ENCODE data around the gene HNRNPUL2. TPM values are rescaled to one million over a fixed set of nuclear protein-coding genes. Genes with fewer than 3 reads are reported as not detected.

The HNRNPUL2 gene
- total and polyA plus RNA-seq, 9 of the 15 experiments (the other 6 are each of a cell fraction or from before 2014, with no cell fraction given) = 0.89 to 44.3 (median 15.2) TPM

- TF ChIP-seq PATZ1 (CRISPR knock-in tag; IDR thresholded peaks at IDR 0.05; ENCODE audit: borderline replicate concordance) = no peak
- TF ChIP-seq BMI1 (IDR thresholded peaks at IDR 0.05; ENCODE audit: low read length) = no peak
- TF ChIP-seq ZNF764 (CRISPR knock-in tag; IDR thresholded peaks at IDR 0.05; ENCODE audit: low read depth) = no peak
- TF ChIP-seq RFX7 (CRISPR knock-in tag; IDR thresholded peaks at IDR 0.05) = no peak
- TF ChIP-seq USF2 (CRISPR knock-in tag; IDR thresholded peaks at IDR 0.05) = no peak
- no peak for TF ChIP-seq HDAC8 (tag; IDR thresholded peaks at IDR 0.05)
- peak in 1 of 2 experiments; percentile 4; a peak in 1 of 4 replicates for TF ChIP-seq RCOR1 (IDR thresholded peaks at IDR 0.05; ENCODE audit: borderline replicate concordance in 1 of 2, low read depth in 2 of 2, low read length in 2 of 2)
- TF ChIP-seq, protein P1, sequence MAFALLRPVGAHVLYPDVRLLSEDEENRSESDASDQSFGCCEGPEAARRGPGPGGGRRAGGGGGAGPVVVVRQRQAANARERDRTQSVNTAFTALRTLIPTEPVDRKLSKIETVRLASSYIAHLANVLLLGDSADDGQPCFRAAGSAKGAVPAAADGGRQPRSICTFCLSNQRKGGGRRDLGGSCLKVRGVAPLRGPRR (CRISPR knock-in tag; IDR thresholded peaks at IDR 0.05) = no peak
- TF ChIP-seq KLF1 (tag; IDR thresholded peaks at IDR 0.05) = no peak
- TF ChIP-seq TOE1 (IDR thresholded peaks at IDR 0.05; ENCODE audit: borderline replicate concordance) = no peak
- no peak for TF ChIP-seq TOE1 (CRISPR knock-in tag; IDR thresholded peaks at IDR 0.05; ENCODE audit: borderline replicate concordance, low read depth)
- no peak for TF ChIP-seq SAFB2 (IDR thresholded peaks at IDR 0.05; ENCODE audit: borderline replicate concordance, low read depth, low read length, severe bottlenecking)
- TF ChIP-seq ZNF311 (CRISPR knock-in tag; IDR thresholded peaks at IDR 0.05) = no peak
- TF ChIP-seq C11orf30 (IDR thresholded peaks at IDR 0.05; ENCODE audit: low read depth) = peak; percentile 69
- TF ChIP-seq, protein P2, sequence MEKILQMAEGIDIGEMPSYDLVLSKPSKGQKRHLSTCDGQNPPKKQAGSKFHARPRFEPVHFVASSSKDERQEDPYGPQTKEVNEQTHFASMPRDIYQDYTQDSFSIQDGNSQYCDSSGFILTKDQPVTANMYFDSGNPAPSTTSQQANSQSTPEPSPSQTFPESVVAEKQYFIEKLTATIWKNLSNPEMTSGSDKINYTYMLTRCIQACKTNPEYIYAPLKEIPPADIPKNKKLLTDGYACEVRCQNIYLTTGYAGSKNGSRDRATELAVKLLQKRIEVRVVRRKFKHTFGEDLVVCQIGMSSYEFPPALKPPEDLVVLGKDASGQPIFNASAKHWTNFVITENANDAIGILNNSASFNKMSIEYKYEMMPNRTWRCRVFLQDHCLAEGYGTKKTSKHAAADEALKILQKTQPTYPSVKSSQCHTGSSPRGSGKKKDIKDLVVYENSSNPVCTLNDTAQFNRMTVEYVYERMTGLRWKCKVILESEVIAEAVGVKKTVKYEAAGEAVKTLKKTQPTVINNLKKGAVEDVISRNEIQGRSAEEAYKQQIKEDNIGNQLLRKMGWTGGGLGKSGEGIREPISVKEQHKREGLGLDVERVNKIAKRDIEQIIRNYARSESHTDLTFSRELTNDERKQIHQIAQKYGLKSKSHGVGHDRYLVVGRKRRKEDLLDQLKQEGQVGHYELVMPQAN (IDR thresholded peaks at IDR 0.05; ENCODE audit: borderline replicate concordance) = 0 out of 2 replicates have a peak, but pooled peaks have one; percentile 7
- peak; percentile 67; the same call in 1 of the 2 replicates for TF ChIP-seq FOXK1 (CRISPR knock-in tag; IDR thresholded peaks at IDR 0.05; ENCODE audit: borderline replicate concordance)
- TF ChIP-seq ZNF583 (CRISPR knock-in tag; IDR thresholded peaks at IDR 0.05) = no peak
- no peak for TF ChIP-seq KLF16 (IDR thresholded peaks at IDR 0.05)
- TF ChIP-seq PPARD (CRISPR knock-in tag; IDR thresholded peaks at IDR 0.05) = no peak
- no peak for TF ChIP-seq ZNF143 (CRISPR knock-in tag; IDR thresholded peaks at IDR 0.05)
- no peak for TF ChIP-seq ZNF785 (CRISPR knock-in tag; IDR thresholded peaks at IDR 0.05)
Observed at GRCh38 chr11:62671608-62672389, 55.5 kb downstream of the HNRNPUL2 start, which contains the start of the genes LBHD1 and UQCC3 (continued).
